NT2/D1 (cell line): ENCODE measurements around the gene TGM5.

ENCODE experiments used
- YY1 ChIP-seq: IDR thresholded peaks from 2 replicates; pipeline ENCODE4 v1.6.1; 2011; ENCODE audit not compliant: insufficient read length, insufficient read depth
- ZNF274 ChIP-seq: IDR thresholded peaks from 2 replicates; pipeline ENCODE4 v1.6.1; 2011; ENCODE audit warnings: mild to moderate bottlenecking, low read depth, low read length

DNA sequence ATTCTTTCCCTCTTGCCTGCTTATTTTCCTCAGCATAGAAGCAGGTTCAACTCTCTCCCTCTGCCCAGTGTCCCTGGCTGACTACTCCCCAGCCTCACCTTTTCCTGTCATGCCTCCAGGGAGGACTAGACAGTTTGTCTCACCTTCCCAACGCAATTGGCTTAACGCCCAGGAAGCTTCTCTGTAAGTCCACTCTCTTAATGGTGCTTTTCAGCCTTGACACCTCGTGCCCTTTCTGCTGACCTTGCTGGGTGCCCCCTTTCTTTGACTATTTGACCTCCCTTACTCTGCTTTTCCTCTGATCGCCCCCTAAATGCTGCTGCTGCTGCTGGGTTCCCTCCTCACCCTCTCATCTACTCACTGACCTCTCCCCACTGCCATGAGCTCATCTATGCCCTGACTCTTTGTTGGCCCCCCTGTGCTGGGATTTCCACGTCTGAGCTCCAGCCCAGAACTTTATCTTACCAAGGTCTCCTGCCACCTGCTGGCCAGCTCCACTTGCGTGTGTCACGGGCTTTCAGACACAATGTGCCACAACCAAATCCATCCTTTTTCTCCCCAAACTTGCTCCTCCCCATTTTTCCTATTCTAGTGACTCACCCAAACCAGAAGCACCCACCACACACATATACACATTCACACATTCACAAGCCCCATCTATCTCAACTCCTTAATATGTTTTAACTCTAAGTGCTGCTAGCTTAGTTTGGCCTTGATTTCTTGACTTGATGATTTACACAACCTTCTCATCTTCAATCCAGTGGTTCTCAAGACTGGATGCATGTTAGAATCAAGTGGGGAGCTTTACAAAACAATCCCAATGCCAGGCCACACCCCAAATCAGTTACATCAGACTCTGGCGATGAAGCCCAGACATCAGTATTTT lies 62.5 kb downstream of the TGM5 start:
- no peak for TF ChIP-seq ZNF274
- no peak for TF ChIP-seq YY1
